WTC11 (cell line): Measurements from ENCODE around the gene IRF2. TPM values are rescaled to one million over a fixed set of nuclear protein-coding genes. Genes with fewer than 3 reads are reported as not detected.

Experiments used
- ATAC-seq: fragments of 200-7000 bp; cut with Tn5 transposase; 2 replicates; pipeline ENCODE4 v1.10.0; 2021; ENCODE audit warnings: mild to moderate bottlenecking, moderate library complexity
- CTCF ChIA-PET: fragments of 300-600 bp; sonication (Branson Sonifier 250); formaldehyde crosslinking; loops from one replicate; lab custom pipeline; 2021; ENCODE audit warnings: antibody characterized with exemption; lab: Charles Lee
- POLR2A ChIA-PET: fragments of 350-600 bp; sonication (Branson Sonifier 250); formaldehyde crosslinking; loops from one replicate; lab custom pipeline; 2021; ENCODE audit warnings: antibody characterized with exemption; lab: Charles Lee
- DNase-seq: peaks from one replicate; pipeline ENCODE4 v3.0.0; 2021; ENCODE audit warnings: low spot score
- H3K27ac Mint-ChIP-seq: 2 replicates; pipeline ENCODE4 v1.8.0; 2021; ENCODE audit warnings: mixed read lengths
- H3K27me3 Mint-ChIP-seq: 2 replicates; pipeline ENCODE4 v1.8.0; 2021; ENCODE audit warnings: low read depth, mild to moderate bottlenecking, moderate library complexity, mixed read lengths
- H3K36me3 Mint-ChIP-seq: 2 replicates; pipeline ENCODE4 v1.8.0; 2021; ENCODE audit warnings: mixed read lengths
- H3K4me1 Mint-ChIP-seq: 2 replicates; pipeline ENCODE4 v1.8.0; 2022; ENCODE audit warnings: mixed read lengths
- H3K4me3 Mint-ChIP-seq: 2 replicates; pipeline ENCODE4 v1.8.0; 2021; ENCODE audit warnings: mild to moderate bottlenecking, moderate library complexity, mixed read lengths
- H3K9me3 Mint-ChIP-seq: 2 replicates; pipeline ENCODE4 v1.8.0; 2021; ENCODE audit warnings: mixed read lengths
- CREB1 ChIP-seq: sonication (generic); formaldehyde crosslinking; IDR thresholded peaks from 2 replicates; pipeline ENCODE4 v1.8.0; 2023; ENCODE audit warnings: mild to moderate bottlenecking, missing genetic modification reagents
- FOXP1 ChIP-seq: sonication (generic); formaldehyde crosslinking; IDR thresholded peaks from 2 replicates; pipeline ENCODE4 v1.8.0; 2022; ENCODE audit warnings: missing genetic modification reagents, mild to moderate bottlenecking, moderate library complexity, borderline replicate concordance
- MYBL2 ChIP-seq: sonication (generic); formaldehyde crosslinking; IDR thresholded peaks from 2 replicates; pipeline ENCODE4 v1.8.1; 2023; ENCODE audit warnings: mild to moderate bottlenecking, moderate library complexity, missing genetic modification reagents
- TEAD1 ChIP-seq: sonication (generic); formaldehyde crosslinking; IDR thresholded peaks from 2 replicates; pipeline ENCODE4 v1.8.0; 2022; ENCODE audit warnings: mild to moderate bottlenecking, missing genetic modification reagents
- TEAD4 ChIP-seq: sonication (generic); formaldehyde crosslinking; IDR thresholded peaks from 2 replicates; pipeline ENCODE4 v1.8.0; 2022; ENCODE audit warnings: mild to moderate bottlenecking, missing genetic modification reagents
- TP53 ChIP-seq: sonication (generic); formaldehyde crosslinking; IDR thresholded peaks from 2 replicates; pipeline ENCODE4 v1.8.1; 2023; ENCODE audit warnings: mild to moderate bottlenecking, missing genetic modification reagents
- ZNF263 ChIP-seq: sonication (generic); formaldehyde crosslinking; IDR thresholded peaks from 2 replicates; pipeline ENCODE4 v1.8.1; 2022; ENCODE audit warnings: low read depth, mild to moderate bottlenecking, moderate library complexity, missing genetic modification reagents
- ZNF423 ChIP-seq: fragments of 250-450 bp; sonication (Bioruptor Pico); IDR thresholded peaks from 2 replicates; pipeline ENCODE4 v2.1.2; 2022; ENCODE audit warnings: mild to moderate bottlenecking, moderate library complexity
- total RNA-seq: library from RNA; stranded (reverse); gene quantifications from 3 replicates; pipeline ENCODE4 v1.2.3, GENCODE V29; 2021
- TF ChIP-seq, protein P1 (sequence below): sonication (generic); formaldehyde crosslinking; IDR thresholded peaks from 2 replicates; pipeline ENCODE4 v1.8.0; 2023; ENCODE audit warnings: mild to moderate bottlenecking, missing genetic modification reagents
- TF ChIP-seq, protein P2 (sequence below): sonication (generic); formaldehyde crosslinking; IDR thresholded peaks from 2 replicates; pipeline ENCODE4 v1.8.0; 2022; ENCODE audit warnings: mild to moderate bottlenecking, missing genetic modification reagents
- TF ChIP-seq, protein P3 (sequence below): sonication (generic); formaldehyde crosslinking; IDR thresholded peaks from 2 replicates; pipeline ENCODE4 v1.8.0; 2022; ENCODE audit warnings: mild to moderate bottlenecking, missing genetic modification reagents
- TF ChIP-seq, protein P4 (sequence below): fragments of 200-600 bp; IDR thresholded peaks from 2 replicates; pipeline ENCODE4 v1.8.0; 2022; ENCODE audit warnings: antibody characterized with exemption
- TF ChIP-seq, protein P5 (sequence below): sonication (generic); formaldehyde crosslinking; IDR thresholded peaks from 2 replicates; pipeline ENCODE4 v1.8.0; 2022; ENCODE audit warnings: missing genetic modification reagents
- TF ChIP-seq, protein P6 (sequence below): sonication (generic); formaldehyde crosslinking; IDR thresholded peaks from 2 replicates; pipeline ENCODE4 v1.8.1; 2023; ENCODE audit warnings: mild to moderate bottlenecking, moderate library complexity, missing genetic modification reagents
- TF ChIP-seq, protein P7 (sequence below): sonication (generic); formaldehyde crosslinking; IDR thresholded peaks from 2 replicates; pipeline ENCODE4 v1.8.1; 2023; ENCODE audit warnings: mild to moderate bottlenecking, missing genetic modification reagents, moderate library complexity
- TF ChIP-seq, protein P8 (sequence below): fragments of 250-450 bp; sonication (Bioruptor Pico); IDR thresholded peaks from 2 replicates; pipeline ENCODE4 v1.9.0; 2021; ENCODE audit warnings: mild to moderate bottlenecking, borderline replicate concordance

Gene IRF2
- total RNA-seq, 1 experiment from 2014 or later = 11.8 TPM

DNA sequence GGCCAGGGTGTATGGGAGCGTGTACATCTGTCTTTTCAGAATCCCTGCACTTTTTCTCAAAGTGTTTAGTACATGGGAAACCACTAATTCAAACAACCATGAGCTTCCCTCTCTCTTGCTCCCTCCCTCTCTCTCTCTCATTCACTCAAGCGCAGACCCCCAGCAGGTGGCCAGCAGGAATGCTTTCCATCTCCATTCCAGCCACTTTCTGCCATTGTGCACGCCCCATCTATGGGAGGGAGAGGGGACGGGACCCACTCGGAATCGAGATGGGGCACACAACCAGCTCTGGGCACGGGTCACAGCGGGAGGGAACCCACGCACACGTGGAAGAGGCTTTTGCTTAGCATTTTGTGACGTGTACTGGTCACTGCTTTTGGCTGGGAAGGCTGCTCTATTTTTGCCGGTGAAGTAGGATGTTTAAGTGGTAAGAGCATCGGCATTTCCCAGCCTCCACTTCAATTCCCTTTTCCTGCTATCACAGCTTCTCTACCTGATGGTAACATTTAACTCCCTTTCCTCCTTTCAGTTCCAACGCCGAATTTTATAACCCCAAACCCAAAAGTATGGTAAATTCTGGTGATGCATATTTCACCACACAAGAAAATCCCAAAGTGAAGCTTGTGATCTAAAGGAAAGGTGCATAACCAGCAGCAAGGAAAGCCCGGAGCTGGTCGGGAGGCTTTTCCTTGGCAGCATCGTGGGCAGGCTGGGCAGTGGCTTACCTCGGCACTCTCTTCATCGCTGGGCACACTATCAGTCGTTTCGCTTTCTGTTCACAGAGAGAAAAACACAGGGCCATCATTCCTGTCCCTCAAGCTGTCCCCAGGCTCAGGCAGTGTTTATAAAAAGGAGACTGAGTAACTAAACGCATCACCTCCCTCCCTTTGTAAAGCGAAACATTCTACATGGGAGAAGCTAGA, 84.1 kb downstream of the IRF2 start (continued):
- TF ChIP-seq, protein P1, sequence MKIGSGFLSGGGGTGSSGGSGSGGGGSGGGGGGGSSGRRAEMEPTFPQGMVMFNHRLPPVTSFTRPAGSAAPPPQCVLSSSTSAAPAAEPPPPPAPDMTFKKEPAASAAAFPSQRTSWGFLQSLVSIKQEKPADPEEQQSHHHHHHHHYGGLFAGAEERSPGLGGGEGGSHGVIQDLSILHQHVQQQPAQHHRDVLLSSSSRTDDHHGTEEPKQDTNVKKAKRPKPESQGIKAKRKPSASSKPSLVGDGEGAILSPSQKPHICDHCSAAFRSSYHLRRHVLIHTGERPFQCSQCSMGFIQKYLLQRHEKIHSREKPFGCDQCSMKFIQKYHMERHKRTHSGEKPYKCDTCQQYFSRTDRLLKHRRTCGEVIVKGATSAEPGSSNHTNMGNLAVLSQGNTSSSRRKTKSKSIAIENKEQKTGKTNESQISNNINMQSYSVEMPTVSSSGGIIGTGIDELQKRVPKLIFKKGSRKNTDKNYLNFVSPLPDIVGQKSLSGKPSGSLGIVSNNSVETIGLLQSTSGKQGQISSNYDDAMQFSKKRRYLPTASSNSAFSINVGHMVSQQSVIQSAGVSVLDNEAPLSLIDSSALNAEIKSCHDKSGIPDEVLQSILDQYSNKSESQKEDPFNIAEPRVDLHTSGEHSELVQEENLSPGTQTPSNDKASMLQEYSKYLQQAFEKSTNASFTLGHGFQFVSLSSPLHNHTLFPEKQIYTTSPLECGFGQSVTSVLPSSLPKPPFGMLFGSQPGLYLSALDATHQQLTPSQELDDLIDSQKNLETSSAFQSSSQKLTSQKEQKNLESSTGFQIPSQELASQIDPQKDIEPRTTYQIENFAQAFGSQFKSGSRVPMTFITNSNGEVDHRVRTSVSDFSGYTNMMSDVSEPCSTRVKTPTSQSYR (CRISPR knock-in tag) = 0 out of 2 replicates have a peak, but pooled peaks have one; percentile 45
- TF ChIP-seq, protein P2, sequence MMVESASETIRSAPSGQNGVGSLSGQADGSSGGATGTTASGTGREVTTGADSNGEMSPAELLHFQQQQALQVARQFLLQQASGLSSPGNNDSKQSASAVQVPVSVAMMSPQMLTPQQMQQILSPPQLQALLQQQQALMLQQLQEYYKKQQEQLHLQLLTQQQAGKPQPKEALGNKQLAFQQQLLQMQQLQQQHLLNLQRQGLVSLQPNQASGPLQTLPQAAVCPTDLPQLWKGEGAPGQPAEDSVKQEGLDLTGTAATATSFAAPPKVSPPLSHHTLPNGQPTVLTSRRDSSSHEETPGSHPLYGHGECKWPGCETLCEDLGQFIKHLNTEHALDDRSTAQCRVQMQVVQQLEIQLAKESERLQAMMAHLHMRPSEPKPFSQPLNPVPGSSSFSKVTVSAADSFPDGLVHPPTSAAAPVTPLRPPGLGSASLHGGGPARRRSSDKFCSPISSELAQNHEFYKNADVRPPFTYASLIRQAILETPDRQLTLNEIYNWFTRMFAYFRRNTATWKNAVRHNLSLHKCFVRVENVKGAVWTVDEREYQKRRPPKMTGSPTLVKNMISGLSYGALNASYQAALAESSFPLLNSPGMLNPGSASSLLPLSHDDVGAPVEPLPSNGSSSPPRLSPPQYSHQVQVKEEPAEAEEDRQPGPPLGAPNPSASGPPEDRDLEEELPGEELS (CRISPR knock-in tag) = 0 out of 2 replicates have a peak, but pooled peaks have one; percentile 26
- TF ChIP-seq, protein P3, sequence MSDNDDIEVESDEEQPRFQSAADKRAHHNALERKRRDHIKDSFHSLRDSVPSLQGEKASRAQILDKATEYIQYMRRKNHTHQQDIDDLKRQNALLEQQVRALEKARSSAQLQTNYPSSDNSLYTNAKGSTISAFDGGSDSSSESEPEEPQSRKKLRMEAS (CRISPR knock-in tag) = 0 out of 2 replicates have a peak, but pooled peaks have one; percentile 22
- TF ChIP-seq CREB1 (CRISPR knock-in tag) = peak; percentile 34; the same call in 1 of the 2 replicates
- no peak for TF ChIP-seq ZNF423 (CRISPR knock-in tag)
- peak; percentile 54; the same call in 1 of the 2 replicates for TF ChIP-seq TEAD1 (CRISPR knock-in tag)
- no peak for TF ChIP-seq ZNF263 (CRISPR knock-in tag)
- TF ChIP-seq, protein P4, sequence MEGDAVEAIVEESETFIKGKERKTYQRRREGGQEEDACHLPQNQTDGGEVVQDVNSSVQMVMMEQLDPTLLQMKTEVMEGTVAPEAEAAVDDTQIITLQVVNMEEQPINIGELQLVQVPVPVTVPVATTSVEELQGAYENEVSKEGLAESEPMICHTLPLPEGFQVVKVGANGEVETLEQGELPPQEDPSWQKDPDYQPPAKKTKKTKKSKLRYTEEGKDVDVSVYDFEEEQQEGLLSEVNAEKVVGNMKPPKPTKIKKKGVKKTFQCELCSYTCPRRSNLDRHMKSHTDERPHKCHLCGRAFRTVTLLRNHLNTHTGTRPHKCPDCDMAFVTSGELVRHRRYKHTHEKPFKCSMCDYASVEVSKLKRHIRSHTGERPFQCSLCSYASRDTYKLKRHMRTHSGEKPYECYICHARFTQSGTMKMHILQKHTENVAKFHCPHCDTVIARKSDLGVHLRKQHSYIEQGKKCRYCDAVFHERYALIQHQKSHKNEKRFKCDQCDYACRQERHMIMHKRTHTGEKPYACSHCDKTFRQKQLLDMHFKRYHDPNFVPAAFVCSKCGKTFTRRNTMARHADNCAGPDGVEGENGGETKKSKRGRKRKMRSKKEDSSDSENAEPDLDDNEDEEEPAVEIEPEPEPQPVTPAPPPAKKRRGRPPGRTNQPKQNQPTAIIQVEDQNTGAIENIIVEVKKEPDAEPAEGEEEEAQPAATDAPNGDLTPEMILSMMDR = no peak
- 0 out of 2 replicates have a peak, but pooled peaks have one; percentile 52 for TF ChIP-seq TEAD4
- TF ChIP-seq, protein P5, sequence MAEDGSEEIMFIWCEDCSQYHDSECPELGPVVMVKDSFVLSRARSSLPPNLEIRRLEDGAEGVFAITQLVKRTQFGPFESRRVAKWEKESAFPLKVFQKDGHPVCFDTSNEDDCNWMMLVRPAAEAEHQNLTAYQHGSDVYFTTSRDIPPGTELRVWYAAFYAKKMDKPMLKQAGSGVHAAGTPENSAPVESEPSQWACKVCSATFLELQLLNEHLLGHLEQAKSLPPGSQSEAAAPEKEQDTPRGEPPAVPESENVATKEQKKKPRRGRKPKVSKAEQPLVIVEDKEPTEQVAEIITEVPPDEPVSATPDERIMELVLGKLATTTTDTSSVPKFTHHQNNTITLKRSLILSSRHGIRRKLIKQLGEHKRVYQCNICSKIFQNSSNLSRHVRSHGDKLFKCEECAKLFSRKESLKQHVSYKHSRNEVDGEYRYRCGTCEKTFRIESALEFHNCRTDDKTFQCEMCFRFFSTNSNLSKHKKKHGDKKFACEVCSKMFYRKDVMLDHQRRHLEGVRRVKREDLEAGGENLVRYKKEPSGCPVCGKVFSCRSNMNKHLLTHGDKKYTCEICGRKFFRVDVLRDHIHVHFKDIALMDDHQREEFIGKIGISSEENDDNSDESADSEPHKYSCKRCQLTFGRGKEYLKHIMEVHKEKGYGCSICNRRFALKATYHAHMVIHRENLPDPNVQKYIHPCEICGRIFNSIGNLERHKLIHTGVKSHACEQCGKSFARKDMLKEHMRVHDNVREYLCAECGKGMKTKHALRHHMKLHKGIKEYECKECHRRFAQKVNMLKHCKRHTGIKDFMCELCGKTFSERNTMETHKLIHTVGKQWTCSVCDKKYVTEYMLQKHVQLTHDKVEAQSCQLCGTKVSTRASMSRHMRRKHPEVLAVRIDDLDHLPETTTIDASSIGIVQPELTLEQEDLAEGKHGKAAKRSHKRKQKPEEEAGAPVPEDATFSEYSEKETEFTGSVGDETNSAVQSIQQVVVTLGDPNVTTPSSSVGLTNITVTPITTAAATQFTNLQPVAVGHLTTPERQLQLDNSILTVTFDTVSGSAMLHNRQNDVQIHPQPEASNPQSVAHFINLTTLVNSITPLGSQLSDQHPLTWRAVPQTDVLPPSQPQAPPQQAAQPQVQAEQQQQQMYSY (CRISPR knock-in tag) = peak; percentile 58
- TF ChIP-seq, all 79 proteins: peak for 11

DNA sequence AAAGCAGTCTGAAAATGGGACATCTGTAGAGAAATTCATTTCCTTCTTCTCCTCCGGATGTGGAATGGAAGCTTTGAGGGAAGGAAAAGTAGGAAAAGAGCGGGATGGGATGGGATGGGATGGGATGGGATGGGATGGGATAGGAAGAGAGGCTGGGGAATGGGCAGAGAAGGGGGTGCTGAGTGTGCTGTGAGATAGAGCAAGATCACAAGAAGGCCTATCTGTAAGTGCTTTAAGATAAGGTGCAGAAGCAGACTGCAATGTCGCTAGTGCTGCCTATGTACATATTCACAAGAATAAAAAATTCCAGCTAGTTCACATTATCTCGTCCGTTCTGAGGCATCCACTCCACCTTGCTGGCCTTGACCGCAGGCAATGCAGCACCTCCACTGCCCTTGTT, 86.2 kb downstream of the IRF2 start:
- ATAC-seq (no peak), DNase-seq (no peak)
- peak overlapping the region; percentile 23; the same call in 1 of the 2 replicates for H3K27ac Mint-ChIP-seq
- peaks cover 82% of the 10 kb centered on the region for H3K4me1 Mint-ChIP-seq
- ChIA-PET CTCF (no interaction called here), POLR2A (no interaction called here)
- no peaks in the 10 kb centered on the region for H3K27me3 Mint-ChIP-seq
- H3K36me3 Mint-ChIP-seq = peaks cover 34% of the 10 kb centered on the region
- H3K9me3 Mint-ChIP-seq = peaks cover 8% of the 10 kb centered on the region
- no peak overlapping the region for H3K4me3 Mint-ChIP-seq
- TF ChIP-seq MYBL2 (CRISPR knock-in tag) (no peak), TEAD4 (no peak), TP53 (no peak), FOXP1 (CRISPR knock-in tag) (no peak)
- TF ChIP-seq, protein P6, sequence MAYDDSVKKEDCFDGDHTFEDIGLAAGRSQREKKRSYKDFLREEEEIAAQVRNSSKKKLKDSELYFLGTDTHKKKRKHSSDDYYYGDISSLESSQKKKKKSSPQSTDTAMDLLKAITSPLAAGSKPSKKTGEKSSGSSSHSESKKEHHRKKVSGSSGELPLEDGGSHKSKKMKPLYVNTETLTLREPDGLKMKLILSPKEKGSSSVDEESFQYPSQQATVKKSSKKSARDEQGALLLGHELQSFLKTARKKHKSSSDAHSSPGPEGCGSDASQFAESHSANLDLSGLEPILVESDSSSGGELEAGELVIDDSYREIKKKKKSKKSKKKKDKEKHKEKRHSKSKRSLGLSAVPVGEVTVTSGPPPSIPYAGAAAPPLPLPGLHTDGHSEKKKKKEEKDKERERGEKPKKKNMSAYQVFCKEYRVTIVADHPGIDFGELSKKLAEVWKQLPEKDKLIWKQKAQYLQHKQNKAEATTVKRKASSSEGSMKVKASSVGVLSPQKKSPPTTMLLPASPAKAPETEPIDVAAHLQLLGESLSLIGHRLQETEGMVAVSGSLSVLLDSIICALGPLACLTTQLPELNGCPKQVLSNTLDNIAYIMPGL (CRISPR knock-in tag) = no peak
- TF ChIP-seq, protein P7, sequence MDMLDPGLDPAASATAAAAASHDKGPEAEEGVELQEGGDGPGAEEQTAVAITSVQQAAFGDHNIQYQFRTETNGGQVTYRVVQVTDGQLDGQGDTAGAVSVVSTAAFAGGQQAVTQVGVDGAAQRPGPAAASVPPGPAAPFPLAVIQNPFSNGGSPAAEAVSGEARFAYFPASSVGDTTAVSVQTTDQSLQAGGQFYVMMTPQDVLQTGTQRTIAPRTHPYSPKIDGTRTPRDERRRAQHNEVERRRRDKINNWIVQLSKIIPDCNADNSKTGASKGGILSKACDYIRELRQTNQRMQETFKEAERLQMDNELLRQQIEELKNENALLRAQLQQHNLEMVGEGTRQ (CRISPR knock-in tag) = no peak
- TF ChIP-seq, protein P8, sequence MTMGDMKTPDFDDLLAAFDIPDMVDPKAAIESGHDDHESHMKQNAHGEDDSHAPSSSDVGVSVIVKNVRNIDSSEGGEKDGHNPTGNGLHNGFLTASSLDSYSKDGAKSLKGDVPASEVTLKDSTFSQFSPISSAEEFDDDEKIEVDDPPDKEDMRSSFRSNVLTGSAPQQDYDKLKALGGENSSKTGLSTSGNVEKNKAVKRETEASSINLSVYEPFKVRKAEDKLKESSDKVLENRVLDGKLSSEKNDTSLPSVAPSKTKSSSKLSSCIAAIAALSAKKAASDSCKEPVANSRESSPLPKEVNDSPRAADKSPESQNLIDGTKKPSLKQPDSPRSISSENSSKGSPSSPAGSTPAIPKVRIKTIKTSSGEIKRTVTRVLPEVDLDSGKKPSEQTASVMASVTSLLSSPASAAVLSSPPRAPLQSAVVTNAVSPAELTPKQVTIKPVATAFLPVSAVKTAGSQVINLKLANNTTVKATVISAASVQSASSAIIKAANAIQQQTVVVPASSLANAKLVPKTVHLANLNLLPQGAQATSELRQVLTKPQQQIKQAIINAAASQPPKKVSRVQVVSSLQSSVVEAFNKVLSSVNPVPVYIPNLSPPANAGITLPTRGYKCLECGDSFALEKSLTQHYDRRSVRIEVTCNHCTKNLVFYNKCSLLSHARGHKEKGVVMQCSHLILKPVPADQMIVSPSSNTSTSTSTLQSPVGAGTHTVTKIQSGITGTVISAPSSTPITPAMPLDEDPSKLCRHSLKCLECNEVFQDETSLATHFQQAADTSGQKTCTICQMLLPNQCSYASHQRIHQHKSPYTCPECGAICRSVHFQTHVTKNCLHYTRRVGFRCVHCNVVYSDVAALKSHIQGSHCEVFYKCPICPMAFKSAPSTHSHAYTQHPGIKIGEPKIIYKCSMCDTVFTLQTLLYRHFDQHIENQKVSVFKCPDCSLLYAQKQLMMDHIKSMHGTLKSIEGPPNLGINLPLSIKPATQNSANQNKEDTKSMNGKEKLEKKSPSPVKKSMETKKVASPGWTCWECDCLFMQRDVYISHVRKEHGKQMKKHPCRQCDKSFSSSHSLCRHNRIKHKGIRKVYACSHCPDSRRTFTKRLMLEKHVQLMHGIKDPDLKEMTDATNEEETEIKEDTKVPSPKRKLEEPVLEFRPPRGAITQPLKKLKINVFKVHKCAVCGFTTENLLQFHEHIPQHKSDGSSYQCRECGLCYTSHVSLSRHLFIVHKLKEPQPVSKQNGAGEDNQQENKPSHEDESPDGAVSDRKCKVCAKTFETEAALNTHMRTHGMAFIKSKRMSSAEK = no peak
